Measurements from ENCODE around the gene EDARADD. TPM values are rescaled to one million over a fixed set of nuclear protein-coding genes. Genes with fewer than 3 reads are reported as not detected.

EDARADD gene
- total RNA-seq, 2 donors from 2014 or later = 2.8 TPM; not detected in 1

GRCh38 chr1:236494082-236494481 lies 100.0 kb downstream of the EDARADD start:
- H3K4me3 ChIP-seq = no peak overlapping the region
- no peak overlapping the region for H3K27ac ChIP-seq
- no peak for ATAC-seq (ENCODE audit: insufficient number of reproducible peaks, low FRiP score, low read depth)
- H3K4me1 ChIP-seq (ENCODE audit: control insufficient read depth in 1 of 2, low read depth in 2 of 2) = no peaks in the 10 kb centered on the region
- TF ChIP-seq CTCF (IDR thresholded peaks at IDR 0.05) = no peak
- H3K36me3 ChIP-seq = no peaks in the 10 kb centered on the region
- no peaks in the 10 kb centered on the region for H3K27me3 ChIP-seq (replicated peaks; ENCODE audit: insufficient read depth)
- H3K9me3 ChIP-seq = no peaks in the 10 kb centered on the region
- no peak for DNase-seq (ENCODE audit: low spot score)

- Histone ChIP-seq H3K27me3 (replicated peaks; ENCODE audit: insufficient read depth) (no peaks in the 10 kb centered on the region), H3K27ac (no peak overlapping the region), H3K9me3 (no peaks in the 10 kb centered on the region), H3K36me3 (no peaks in the 10 kb centered on the region), H3K4me3 (no peak overlapping the region), H3K4me1 (ENCODE audit: control insufficient read depth in 1 of 2, low read depth in 2 of 2) (no peaks in the 10 kb centered on the region)
- ATAC-seq (ENCODE audit: insufficient number of reproducible peaks, low FRiP score, low read depth) (no peak), DNase-seq (ENCODE audit: low spot score) (no peak)
- TF ChIP-seq CTCF (IDR thresholded peaks at IDR 0.05) = no peak
These were observed 100.7 kb downstream of the EDARADD start for GRCh38 chr1:236494586-236495466.

GRCh38 chr1:236495467-236496112 lies 101.5 kb downstream of the EDARADD start:
- Histone ChIP-seq H3K4me3 (no peak overlapping the region), H3K9me3 (no peaks in the 10 kb centered on the region), H3K27me3 (replicated peaks; ENCODE audit: insufficient read depth) (no peaks in the 10 kb centered on the region), H3K36me3 (no peaks in the 10 kb centered on the region), H3K27ac (no peak overlapping the region), H3K4me1 (ENCODE audit: control insufficient read depth in 1 of 2, low read depth in 2 of 2) (no peaks in the 10 kb centered on the region)
- ATAC-seq (ENCODE audit: insufficient number of reproducible peaks, low FRiP score, low read depth) = no peak
- DNase-seq (ENCODE audit: low spot score) = no peak
- no peak for TF ChIP-seq CTCF (IDR thresholded peaks at IDR 0.05)

- Histone ChIP-seq H3K4me1 (ENCODE audit: control insufficient read depth in 1 of 2, low read depth in 2 of 2) (peaks cover 0 to 5% of the 10 kb centered on the region in 2 donors), H3K27ac (no peak overlapping the region), H3K9me3 (no peaks in the 10 kb centered on the region), H3K4me3 (no peak overlapping the region), H3K27me3 (replicated peaks; ENCODE audit: insufficient read depth) (no peaks in the 10 kb centered on the region), H3K36me3 (no peaks in the 10 kb centered on the region)
- DNase-seq (ENCODE audit: low spot score) = no peak
- no peak for TF ChIP-seq CTCF (IDR thresholded peaks at IDR 0.05)
- ATAC-seq (ENCODE audit: insufficient number of reproducible peaks, low FRiP score, low read depth) = no peak
These were observed 103.8 kb downstream of the EDARADD start for GRCh38 chr1:236497908-236498307.

- ATAC-seq (ENCODE audit: insufficient number of reproducible peaks, low FRiP score, low read depth) (no peak), DNase-seq (ENCODE audit: low spot score) (no peak)
- Histone ChIP-seq H3K27ac (no peak overlapping the region), H3K4me1 (ENCODE audit: control insufficient read depth in 1 of 2, low read depth in 2 of 2) (peaks cover 0 to 11% of the 10 kb centered on the region in 2 donors), H3K9me3 (no peaks in the 10 kb centered on the region), H3K36me3 (no peaks in the 10 kb centered on the region), H3K4me3 (no peak overlapping the region), H3K27me3 (replicated peaks; ENCODE audit: insufficient read depth) (no peaks in the 10 kb centered on the region)
- no peak for TF ChIP-seq CTCF (IDR thresholded peaks at IDR 0.05)
These were observed 107.0 kb downstream of the EDARADD start for GRCh38 chr1:236501093-236501492.
